H1 (cell line): Measurements from ENCODE around the gene TCF7L2. TPM values are rescaled to one million over a fixed set of nuclear protein-coding genes. Genes with fewer than 3 reads are reported as not detected.

ENCODE experiments used
- CTCF ChIA-PET: fragments of 300-600 bp; sonication (Branson Sonifier 250); formaldehyde crosslinking; loops from one replicate; lab custom pipeline; 2021; ENCODE audit not compliant: partially characterized antibody; lab: Charles Lee
- POLR2A ChIA-PET: fragments of 300-600 bp; sonication (Branson Sonifier 250); formaldehyde crosslinking; loops from one replicate; lab custom pipeline; 2021; ENCODE audit warnings: inconsistent platforms; ENCODE audit not compliant: partially characterized antibody; lab: Charles Lee
- DNase-seq, 2 experiments: peaks; one replicate each; pipeline versions ENCODE4 v3.0.0 to v3.0.0-alpha.2; 2010 to 2022; ENCODE audit warnings: low spot score in 2 of 2, low read depth in 1 of 2, mixed read lengths in 1 of 2
- FAIRE-seq: peaks from 2 replicates; lab custom pipeline; 2011; peaks lifted over from hg19 to GRCh38; lab: Jason Lieb, UNC
- H2AFZ ChIP-seq: 2 replicates; pipeline ENCODE4 v1.8.1; 2012; ENCODE audit warnings: low read length, inconsistent platforms
- H2AK5ac ChIP-seq: 2 replicates; pipeline ENCODE4 v1.6.1; 2013; ENCODE audit warnings: low read depth, low read length
- H2BK120ac ChIP-seq: replicated peaks from 2 replicates; pipeline ENCODE3; 2013; ENCODE audit warnings: low read depth, low read length, inconsistent platforms
- H2BK12ac ChIP-seq: 2 replicates; pipeline ENCODE4 v1.6.1; 2013; ENCODE audit warnings: low read depth, low read length
- H2BK15ac ChIP-seq: 2 replicates; pipeline ENCODE4 v1.6.1; 2013; ENCODE audit warnings: low read length
- H2BK20ac ChIP-seq: 2 replicates; pipeline ENCODE4 v1.6.1; 2013; ENCODE audit warnings: low read length
- H2BK5ac ChIP-seq: 2 replicates; pipeline ENCODE4 v1.6.1; 2013; ENCODE audit warnings: low read depth, low read length
- H3K14ac ChIP-seq: 2 replicates; pipeline ENCODE4 v1.6.1; 2013; ENCODE audit warnings: inconsistent platforms; ENCODE audit not compliant: insufficient read length
- H3K18ac ChIP-seq: 2 replicates; pipeline ENCODE4 v1.6.1; 2013; ENCODE audit warnings: low read length; ENCODE audit errors: extremely low read depth
- H3K23ac ChIP-seq: 2 replicates; pipeline ENCODE4 v1.6.1; 2013; ENCODE audit warnings: inconsistent platforms; ENCODE audit not compliant: insufficient read length
- H3K23me2 ChIP-seq: 2 replicates; pipeline ENCODE4 v1.6.1; 2013; ENCODE audit warnings: low read depth, low read length
- H3K27ac ChIP-seq: 2 replicates; pipeline ENCODE4 v1.6.1; 2011; ENCODE audit warnings: low read depth, low read length, inconsistent platforms
- H3K27me3 ChIP-seq, 4 experiments: replicated peaks in 1 of 4; 1 replicate in 1 of 4; 2 replicates in 3 of 4; pipeline versions ENCODE4 v1.6.1 to v1.8.1; 2011 to 2013; ENCODE audit warnings: low read length in 3 of 4, mild to moderate bottlenecking in 3 of 4, inconsistent platforms in 2 of 4, mixed read lengths in 2 of 4, moderate library complexity in 1 of 4; ENCODE audit not compliant: control insufficient read depth in 3 of 4, insufficient read depth in 3 of 4; ENCODE audit errors: extremely low read depth in 1 of 4
- H3K36me3 ChIP-seq, 4 experiments: 2 replicates each; pipeline versions ENCODE4 v1.6.1 to v1.8.1; 2011 to 2013; ENCODE audit warnings: mild to moderate bottlenecking in 4 of 4, low read length in 3 of 4, moderate library complexity in 2 of 4, control low read depth in 1 of 4, inconsistent platforms in 1 of 4; ENCODE audit not compliant: insufficient read depth in 4 of 4, control insufficient read depth in 2 of 4
- H3K4ac ChIP-seq: replicated peaks from 2 replicates; pipeline ENCODE3; 2013; ENCODE audit warnings: low read length, low read depth, mixed read lengths, inconsistent platforms; ENCODE audit not compliant: insufficient read length
- H3K4me1 ChIP-seq, 4 experiments: replicated peaks in 1 of 4; 1 replicate in 1 of 4; 2 replicates in 3 of 4; pipeline versions ENCODE4 v1.6.1 to v1.8.1; 2011 to 2013; ENCODE audit warnings: low read length in 3 of 4, inconsistent platforms in 2 of 4, mixed read lengths in 1 of 4; ENCODE audit not compliant: insufficient read depth in 4 of 4, control insufficient read depth in 3 of 4
- H3K4me2 ChIP-seq, 2 experiments: 2 replicates each; pipeline versions ENCODE4 v1.6.1 to v1.8.1; 2011 to 2013; ENCODE audit warnings: low read depth in 2 of 2, low read length in 2 of 2, control low read depth in 1 of 2, inconsistent platforms in 1 of 2, mild to moderate bottlenecking in 1 of 2; ENCODE audit not compliant: insufficient read depth in 1 of 2
- H3K4me3 ChIP-seq, 4 experiments: fragments of 200-600, 300-600 bp in 1 of 4; sonication (generic), shearing (Covaris generic), sonication (Bioruptor Twin) in 1 of 4; 2 replicates each; pipeline versions ENCODE4 v1.5.1 to v1.8.1; 2011 to 2016; ENCODE audit warnings: low read length in 4 of 4, low read depth in 3 of 4, control low read depth in 2 of 4, inconsistent platforms in 2 of 4, mild to moderate bottlenecking in 2 of 4, mixed read lengths in 1 of 4, moderate library complexity in 1 of 4; ENCODE audit not compliant: insufficient read depth in 2 of 4; ENCODE audit errors: extremely low read depth in 1 of 4
- H3K56ac ChIP-seq: replicated peaks from 2 replicates; pipeline ENCODE3; 2013; ENCODE audit warnings: low read depth, mild to moderate bottlenecking, mixed read lengths, low read length, inconsistent platforms; ENCODE audit not compliant: insufficient read length
- H3K79me1 ChIP-seq: 2 replicates; pipeline ENCODE4 v1.6.1; 2013; ENCODE audit warnings: low read depth, low read length, control low read depth
- H3K79me2 ChIP-seq, 2 experiments: 2 replicates each; pipeline versions ENCODE4 v1.6.1 to v1.8.1; 2012 to 2013; ENCODE audit warnings: low read length in 2 of 2, mild to moderate bottlenecking in 2 of 2, inconsistent platforms in 1 of 2; ENCODE audit not compliant: insufficient read depth in 2 of 2, control insufficient read depth in 1 of 2
- H3K9ac ChIP-seq, 4 experiments: replicated peaks in 1 of 4; 1 replicate in 1 of 4; 2 replicates in 3 of 4; pipeline versions ENCODE4 v1.6.1 to v1.8.1; 2011 to 2013; ENCODE audit warnings: low read depth in 3 of 4, low read length in 3 of 4, control low read depth in 2 of 4, mild to moderate bottlenecking in 2 of 4, moderate library complexity in 2 of 4, inconsistent platforms in 1 of 4; ENCODE audit errors: extremely low read depth in 1 of 4
- H3K9me3 ChIP-seq, 2 experiments: 2 replicates each; pipeline versions ENCODE4 v1.6.1 to v1.8.1; 2012 to 2013; ENCODE audit warnings: mild to moderate bottlenecking in 2 of 2, moderate library complexity in 2 of 2, control low read depth in 1 of 2, inconsistent platforms in 1 of 2, low read depth in 1 of 2, low read length in 1 of 2, mixed read lengths in 1 of 2; ENCODE audit not compliant: insufficient read depth in 2 of 2
- H4K20me1 ChIP-seq, 2 experiments: replicated peaks in 1 of 2; 2 replicates each; pipeline versions ENCODE3 to v1.8.1; 2011 to 2013; ENCODE audit warnings: inconsistent platforms in 2 of 2, low read length in 2 of 2, mild to moderate bottlenecking in 1 of 2; ENCODE audit not compliant: insufficient read depth in 2 of 2, control insufficient read depth in 1 of 2
- H4K5ac ChIP-seq: 2 replicates; pipeline ENCODE4 v1.6.1; 2013; ENCODE audit warnings: low read length, low read depth, mixed read lengths, inconsistent platforms; ENCODE audit not compliant: insufficient read length
- H4K8ac ChIP-seq: 2 replicates; pipeline ENCODE4 v1.8.0; 2013; ENCODE audit warnings: mild to moderate bottlenecking, moderate library complexity, low read length, inconsistent platforms; ENCODE audit not compliant: insufficient read depth; ENCODE audit errors: extremely low read depth
- H4K91ac ChIP-seq: replicated peaks from 2 replicates; pipeline ENCODE3; 2013; ENCODE audit warnings: low read length, mixed read lengths, inconsistent platforms; ENCODE audit not compliant: insufficient read length
- CBX5 ChIP-seq: fragments of 300-800, 300-1000 bp; sonication (generic); IDR thresholded peaks from 2 replicates; pipeline ENCODE4 v1.7.1; 2016; ENCODE audit warnings: antibody characterized with exemption, low read length, low read depth
- KDM5A ChIP-seq: fragments of 200-600 bp; IDR thresholded peaks from 2 replicates; pipeline ENCODE4 v1.7.1; 2012; ENCODE audit warnings: mild to moderate bottlenecking, low read length, inconsistent platforms, mixed read lengths
- MAFK ChIP-seq: IDR thresholded peaks from 2 replicates; pipeline ENCODE4 v1.6.1; 2012; ENCODE audit warnings: low read depth, mild to moderate bottlenecking, improper control_type of control experiment, low read length
- POU5F1 ChIP-seq: IDR thresholded peaks from 2 replicates; pipeline ENCODE4 v1.6.1; 2011; ENCODE audit warnings: low read depth, mild to moderate bottlenecking, low read length, moderate library complexity
- RFX5 ChIP-seq: IDR thresholded peaks from 2 replicates; pipeline ENCODE4 v1.6.1; 2011; ENCODE audit warnings: low read depth, low read length, improper control_type of control experiment, borderline replicate concordance
- WGBS, 2 experiments: shearing (Covaris generic) in 1 of 2; methylation state at CpG; one replicate each; pipeline versions ENCODE4 v1.1.6 to v1.1.7; 2013 to 2015; ENCODE audit warnings: low lambda C conversion rate in 2 of 2, mixed read lengths in 2 of 2, inconsistent platforms in 1 of 2, low coverage in 1 of 2, missing lambda C conversion rate in 1 of 2; ENCODE audit not compliant: insufficient replicate concordance in 2 of 2, insufficient coverage in 1 of 2, insufficient read length in 1 of 2; ENCODE audit errors: extremely low coverage in 1 of 2, missing lambda C conversion rate in 1 of 2; 5-methylcytosine and 5-hydroxymethylcytosine counted together
- polyA plus RNA-seq, 7 experiments: library from polyadenylated mRNA; depleted of rRNA in 3 of 7; stranded (reverse) in 5 of 7; unstranded in 2 of 7; fragments of >200 nt in 5 of 7; fragments of 200-250 nt in 2 of 7; gene quantifications; 1 replicate in 5 of 7; 2 replicates in 1 of 7; 4 replicates in 1 of 7; pipeline versions ENCODE4 v1.2.1 to v1.2.3, GENCODE V29; 2011 to 2013; ENCODE audit warnings: missing spikeins in 2 of 7, mixed read lengths in 2 of 7
- total RNA-seq: library from RNA; stranded (reverse); fragmentation: NEBNext Ultra II Directional; extraction: Animal tissue kit (Norgen Biotek cat#: 25700); gene quantifications from 2 replicates; pipeline ENCODE4 v1.2.1, GENCODE V29; 2021

The TCF7L2 gene
- total and polyA plus RNA-seq, 2 of the 8 experiments (the other 6 are each of a cell fraction or from before 2014, with no cell fraction given), result 33.9 to 67.3 TPM

GRCh38 chr10:113015201-113015600, 65.2 kb downstream of the TCF7L2 start:
- ChIA-PET CTCF (interaction anchor here (0.6 to 2.0 kb wide), 4 partner anchors 8 to 440 kb away, joined by 3 to 8 read pairs (median 4); no protein-coding TSS in a partner anchor), POLR2A (no interaction called here)
- no peak overlapping the region for H3K4me2 ChIP-seq
- no peak overlapping the region for H4K8ac ChIP-seq
- H2AFZ ChIP-seq, result no peak overlapping the region
- no peak overlapping the region for H2BK20ac ChIP-seq
- no peaks in the 10 kb centered on the region for H3K36me3 ChIP-seq
- WGBS, 2 experiments, result 87% methylated on average over 4 of the region's 4 CpGs; no CpG with 5 or more reads in 1 of the 2 experiments
- peaks cover 14 to 99% of the 10 kb centered on the region in 2 experiments for H3K79me2 ChIP-seq
- no peak overlapping the region for H2BK120ac ChIP-seq
- no peak overlapping the region for H3K4ac ChIP-seq
- no peaks in the 10 kb centered on the region for H3K27me3 ChIP-seq
- H2BK5ac ChIP-seq, result no peak overlapping the region
- FAIRE-seq (no peak), DNase-seq (no peak)
- peaks cover 33 to 41% of the 10 kb centered on the region in 2 experiments for H4K20me1 ChIP-seq
- H3K9ac ChIP-seq, result no peak overlapping the region
- no peak overlapping the region for H2BK12ac ChIP-seq
- H4K5ac ChIP-seq, result no peak overlapping the region
- no peak overlapping the region for H4K91ac ChIP-seq
- H2AK5ac ChIP-seq, result no peak overlapping the region
- no peak overlapping the region for H3K14ac ChIP-seq
- peaks cover 12 to 26% (median 22%) of the 10 kb centered on the region in 4 experiments for H3K4me1 ChIP-seq
- H3K23me2 ChIP-seq, result peaks cover 2% of the 10 kb centered on the region; the same call in 1 of the 2 replicates
- H3K56ac ChIP-seq, result no peak overlapping the region
- no peak overlapping the region for H3K27ac ChIP-seq
- no peak overlapping the region for H3K4me3 ChIP-seq
- no peak overlapping the region for H2BK15ac ChIP-seq
- no peak overlapping the region for H3K23ac ChIP-seq
- H3K18ac ChIP-seq, result no peak overlapping the region
- H3K79me1 ChIP-seq, result peaks cover 34% of the 10 kb centered on the region
- H3K9me3 ChIP-seq, result no peaks in the 10 kb centered on the region
- no peak for TF ChIP-seq POU5F1
- no peak for TF ChIP-seq MAFK
- no peak for TF ChIP-seq CBX5
- TF ChIP-seq KDM5A, result no peak
- TF ChIP-seq RFX5, result no peak
